A204.1 (cell line): ENCODE results near the gene ATG4C.
"Not testable (repeated sequence)": the region's sequence is repeated elsewhere in the genome, so short reads cannot be mapped to it uniquely, and the experiment has no call there.

Experiments
- FAIRE-seq: peaks from 2 replicates; lab custom pipeline; 2012; peaks lifted over from hg19 to GRCh38; lab: Jason Lieb, UNC

ATG4C gene

GRCh38 chr1:62774971-62775595, 8.8 kb upstream of the ATG4C start:
- FAIRE-seq, result no peak

- FAIRE-seq, result no peak
Measured at GRCh38 chr1:62778208-62778607, 5.7 kb upstream of the ATG4C start.

GRCh38 chr1:62781841-62782543, 1.9 kb upstream of the ATG4C start:
- no peak for FAIRE-seq

- FAIRE-seq, result not testable (repeated sequence)
Measured at GRCh38 chr1:62782544-62783212, 1.3 kb upstream of the ATG4C start.

- no peak for FAIRE-seq
Measured at GRCh38 chr1:62784509-62785365, 805 bp downstream of the ATG4C start.

- FAIRE-seq, result no peak
Measured at GRCh38 chr1:62790716-62791115, 6.8 kb downstream of the ATG4C start.

- no peak for FAIRE-seq
Measured at GRCh38 chr1:62794053-62794452, 10.1 kb downstream of the ATG4C start.

GRCh38 chr1:62796221-62796620, 12.3 kb downstream of the ATG4C start:
- FAIRE-seq, result no peak

GRCh38 chr1:62799688-62800087, 15.8 kb downstream of the ATG4C start:
- no peak for FAIRE-seq

GRCh38 chr1:62800281-62800680, 16.3 kb downstream of the ATG4C start:
- FAIRE-seq, result no peak

GRCh38 chr1:62800825-62801306, 16.9 kb downstream of the ATG4C start:
- no peak for FAIRE-seq

GRCh38 chr1:62809788-62810187, 25.9 kb downstream of the ATG4C start:
- no peak for FAIRE-seq

GRCh38 chr1:62810420-62811274, 26.7 kb downstream of the ATG4C start:
- no peak for FAIRE-seq

- FAIRE-seq, result no peak
Measured at GRCh38 chr1:62823556-62823955, 39.6 kb downstream of the ATG4C start.

GRCh38 chr1:62826901-62827300, 43.0 kb downstream of the ATG4C start:
- no peak for FAIRE-seq

GRCh38 chr1:62827786-62828185, 43.9 kb downstream of the ATG4C start:
- FAIRE-seq, result not testable (repeated sequence)

- FAIRE-seq, result no peak
Measured at GRCh38 chr1:62832276-62832675, 48.3 kb downstream of the ATG4C start.

GRCh38 chr1:62833529-62833928, 49.6 kb downstream of the ATG4C start:
- FAIRE-seq, result no peak

- no peak for FAIRE-seq
Measured at GRCh38 chr1:62834400-62834961, 50.5 kb downstream of the ATG4C start.

- no peak for FAIRE-seq
Measured at GRCh38 chr1:62836856-62837540, 53.1 kb downstream of the ATG4C start.

GRCh38 chr1:62840555-62840954, 56.6 kb downstream of the ATG4C start:
- FAIRE-seq, result no peak
